GM21390 (cell line): ENCODE measurements around the gene SH3YL1.
"Not testable (repeated sequence)": the region's sequence is repeated elsewhere in the genome, so short reads cannot be mapped to it uniquely, and the experiment has no call there.

Experiments
- ATAC-seq: cut with Tn5 transposase; IDR thresholded peaks from one replicate; pipeline ENCODE4 v1.9.1; 2021; ENCODE audit not compliant: unreplicated experiment

The SH3YL1 gene

DNA sequence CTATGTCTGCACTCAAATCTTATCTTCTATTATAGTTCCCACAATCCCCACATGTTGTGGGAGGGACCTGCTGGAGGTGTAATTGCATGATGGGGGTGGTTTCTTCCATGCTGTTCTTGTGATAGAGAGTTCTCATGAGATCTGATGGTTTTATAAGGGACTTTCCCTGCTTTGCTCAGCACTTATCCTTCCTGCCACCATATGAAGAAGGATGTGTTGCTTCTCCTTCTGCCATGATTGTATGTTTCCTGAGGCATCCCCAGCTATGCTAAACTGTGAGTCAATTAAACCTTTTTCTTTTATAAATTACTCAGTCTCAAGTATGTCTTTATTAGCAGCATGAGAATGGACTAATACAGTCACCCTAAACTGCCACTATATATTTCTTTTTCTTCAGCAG, 79.1 kb downstream of the SH3YL1 start:
- ATAC-seq, result no peak

DNA sequence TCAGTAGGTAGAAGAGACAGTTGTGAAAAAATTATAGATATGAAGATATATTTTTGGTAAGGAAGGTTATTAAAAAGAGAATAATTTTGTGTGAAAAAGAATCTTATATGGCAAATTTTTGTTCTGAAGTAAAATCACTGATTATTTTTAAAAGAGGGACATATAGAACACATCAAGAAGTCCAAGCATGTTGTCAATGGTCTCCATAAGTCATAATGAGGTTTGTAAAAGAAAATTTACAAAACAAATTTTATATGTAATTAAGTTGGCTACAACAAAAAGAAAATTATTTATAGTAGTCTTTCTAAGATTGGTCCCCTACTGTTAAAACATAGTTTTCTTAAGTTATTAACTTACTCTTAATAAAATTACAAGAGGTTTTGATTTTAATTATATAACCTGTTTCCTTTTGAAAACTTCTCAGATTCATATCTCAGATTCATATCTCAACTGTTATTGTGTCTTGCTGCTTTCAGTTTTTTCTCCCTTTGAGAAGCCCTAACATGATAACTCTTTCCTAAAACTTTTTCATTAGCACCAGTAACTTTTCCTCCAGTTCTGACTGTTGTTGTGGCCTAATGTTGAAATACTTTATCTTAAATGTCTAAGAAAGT, 81.2 kb downstream of the SH3YL1 start:
- no peak for ATAC-seq

DNA sequence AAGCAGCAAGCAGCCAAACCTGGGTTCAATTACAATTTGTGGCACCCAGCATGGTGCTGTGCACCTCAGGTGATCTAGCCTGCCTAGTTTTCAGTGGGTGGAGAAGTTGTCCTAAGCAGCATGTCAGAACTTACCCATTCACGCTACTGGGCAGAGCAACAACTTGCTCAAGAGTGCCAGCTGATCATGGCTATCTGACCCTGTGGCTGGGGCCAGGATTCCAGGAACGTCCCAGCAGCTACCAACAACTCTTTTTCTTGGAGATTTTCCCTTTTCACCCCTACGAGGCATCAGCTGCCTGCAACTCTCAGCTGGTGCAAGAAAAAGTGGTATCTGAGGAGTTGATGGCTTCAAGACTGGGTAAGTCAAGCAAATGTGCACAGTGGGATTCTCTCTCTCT, 83.5 kb downstream of the SH3YL1 start:
- ATAC-seq, result no peak

DNA sequence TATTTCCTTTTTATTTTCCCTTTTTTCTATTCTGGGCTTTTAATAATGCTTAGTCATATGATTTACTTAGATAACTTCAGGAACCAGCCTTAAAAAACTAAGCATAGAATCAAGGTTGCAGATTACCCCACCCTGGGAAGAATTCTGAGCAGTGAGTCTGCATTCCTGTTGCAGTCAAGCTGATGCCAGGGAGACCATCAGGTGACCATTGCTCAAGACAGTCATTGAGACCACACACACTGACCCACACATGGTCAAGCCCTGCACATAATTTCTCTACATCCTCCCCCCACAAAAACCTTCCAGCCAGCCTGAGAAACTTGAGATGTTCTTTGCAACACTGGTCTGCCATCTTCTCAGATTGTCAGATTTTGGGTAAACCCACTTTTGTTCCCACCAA, 83.9 kb downstream of the SH3YL1 start:
- no peak for ATAC-seq

DNA sequence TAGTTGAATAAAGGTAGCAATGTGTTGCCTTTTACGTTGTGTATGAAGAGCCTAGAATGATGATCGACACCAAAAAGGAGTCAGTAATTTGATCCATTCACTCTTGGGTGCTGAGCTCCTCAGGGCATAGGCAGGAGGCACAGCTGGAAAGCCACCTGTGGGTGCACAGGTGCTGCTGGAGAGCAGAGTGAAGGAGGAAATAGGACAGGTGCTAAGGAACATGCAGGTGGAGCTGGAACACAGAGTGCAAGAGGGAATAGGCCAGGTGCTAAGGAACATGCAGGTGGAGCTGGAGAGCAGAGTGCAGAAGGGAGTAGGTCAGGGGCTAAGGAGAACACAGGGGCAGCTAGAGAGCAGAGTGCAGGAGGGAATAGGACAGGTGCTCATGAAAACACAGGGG, 86.1 kb downstream of the SH3YL1 start:
- ATAC-seq, result no peak

DNA sequence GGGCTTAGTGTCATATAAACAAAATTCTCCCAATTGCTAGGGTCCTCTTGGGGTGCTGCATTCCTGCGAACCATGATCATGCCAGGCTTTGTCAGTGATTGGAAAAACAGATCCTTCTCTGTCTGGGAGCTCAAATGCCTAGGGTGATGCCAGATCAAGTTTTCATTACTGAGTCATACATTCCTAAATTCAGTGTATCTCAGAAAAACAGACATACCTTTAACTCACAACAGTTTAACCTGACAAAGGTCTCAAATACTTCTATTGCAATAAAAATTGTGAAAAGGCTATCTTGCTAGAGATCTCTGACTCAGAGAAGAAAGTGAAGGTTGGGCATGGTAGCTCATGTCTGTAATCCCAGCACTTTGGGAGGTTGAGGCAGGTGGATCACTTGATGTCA, 86.9 kb downstream of the SH3YL1 start:
- no peak for ATAC-seq

DNA sequence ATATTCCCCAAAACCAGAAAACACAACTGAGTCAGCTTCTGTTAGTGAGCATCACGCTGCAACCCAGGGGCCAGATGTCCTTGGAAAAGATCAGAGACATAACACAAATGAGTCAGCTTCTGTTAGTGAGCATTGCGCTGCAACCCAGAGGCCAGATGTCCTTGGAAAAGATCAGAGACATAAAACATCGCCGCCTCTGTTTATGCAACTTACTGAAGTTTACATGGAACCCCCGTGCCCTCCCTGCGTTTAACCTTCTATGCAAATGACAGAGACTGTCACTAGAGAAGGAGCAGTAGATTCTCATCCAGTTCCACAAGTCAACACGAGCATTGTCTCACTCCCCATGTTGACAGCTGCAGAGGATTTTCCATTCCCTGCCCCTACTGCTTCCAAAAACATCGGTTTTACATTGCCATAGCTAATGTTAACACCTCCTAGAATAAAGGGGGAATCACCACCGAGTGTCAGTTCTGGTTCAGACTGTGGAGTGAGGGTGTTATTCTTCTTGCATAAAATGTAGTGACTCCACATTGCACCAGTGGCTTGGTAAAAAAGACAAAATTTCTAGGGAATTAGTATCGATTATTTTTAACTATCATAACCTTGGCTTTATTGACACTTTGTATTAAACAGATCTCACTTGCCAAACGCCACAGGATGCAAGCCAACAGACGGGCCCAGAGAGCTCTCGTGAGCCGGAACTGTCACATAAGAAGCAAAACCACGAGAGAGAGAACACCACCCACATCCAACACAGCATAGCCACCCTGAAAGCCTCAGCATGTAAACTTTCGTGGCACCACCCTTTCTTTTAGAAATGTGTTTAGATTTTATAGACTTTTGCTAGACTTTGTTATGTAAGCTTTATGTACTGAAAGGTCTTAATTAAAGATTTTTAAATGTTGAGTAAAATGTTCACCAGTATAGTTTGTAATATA, 87.7 kb downstream of the SH3YL1 start:
- ATAC-seq, result no peak

DNA sequence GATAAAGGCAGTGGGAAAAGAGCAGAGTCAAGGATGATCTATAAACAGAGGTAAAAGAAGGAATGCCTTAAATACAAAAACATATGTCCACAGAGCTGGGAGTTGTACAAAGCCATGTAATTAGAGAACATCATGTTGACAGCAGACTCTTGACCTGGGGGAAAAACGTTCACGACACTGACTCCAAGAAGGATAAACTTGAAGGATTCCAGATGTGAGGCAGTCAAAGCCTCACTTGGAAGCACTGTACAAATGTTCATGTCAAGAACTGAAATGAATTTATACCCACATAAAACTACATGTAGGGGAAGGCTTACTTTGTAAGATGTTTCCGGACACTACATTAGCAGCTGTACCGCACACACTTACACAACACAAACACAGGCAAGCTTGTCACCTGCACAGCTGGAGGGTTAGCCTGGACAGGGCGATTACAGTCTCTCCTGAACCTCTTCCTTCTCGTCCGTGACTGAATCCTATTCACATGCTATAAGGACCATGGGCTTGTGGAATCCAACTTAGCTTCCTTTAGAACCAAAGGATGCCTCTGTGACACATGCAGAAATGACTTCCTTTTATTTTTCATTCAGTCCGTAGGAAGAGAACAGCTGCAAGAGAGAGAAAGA, 88.6 kb downstream of the SH3YL1 start:
- no peak for ATAC-seq

DNA sequence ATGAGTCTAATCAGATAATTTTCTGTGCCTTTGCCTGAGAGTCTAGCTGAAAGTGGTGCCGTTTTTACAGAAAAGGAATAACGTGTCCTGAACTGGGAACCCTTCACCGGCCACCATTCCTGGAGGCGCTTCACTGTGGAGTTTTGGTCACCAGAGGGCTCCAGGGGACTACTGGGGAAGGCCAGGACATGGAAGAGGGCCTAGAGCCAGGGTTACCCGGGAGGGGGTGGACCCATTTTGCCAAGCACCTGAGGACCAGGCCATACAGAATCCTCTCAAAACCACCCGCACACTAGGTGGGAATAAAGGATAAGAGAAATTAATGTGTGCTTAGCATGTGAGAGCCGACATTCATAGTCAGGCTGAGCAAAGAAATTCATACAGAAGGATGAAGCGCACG, 91.7 kb downstream of the SH3YL1 start:
- not testable (repeated sequence) for ATAC-seq

DNA sequence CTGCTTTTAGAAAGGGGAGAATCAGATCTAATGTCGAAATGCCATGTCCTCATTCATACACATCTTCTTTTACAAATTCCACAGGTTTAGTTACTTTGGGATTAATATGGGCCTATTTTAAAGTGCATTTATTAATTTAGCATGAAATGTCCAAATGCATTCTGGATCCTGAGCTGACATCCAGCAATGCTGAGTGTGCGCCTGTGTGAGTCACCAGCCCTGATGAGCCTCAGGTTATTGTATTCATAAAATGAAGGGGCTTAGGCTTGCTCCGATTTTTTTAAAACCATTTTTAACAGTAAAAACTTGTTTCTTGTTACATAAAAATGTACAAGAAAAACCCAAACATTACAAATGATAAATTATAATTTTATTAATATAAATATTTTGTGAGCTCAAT, 94.1 kb downstream of the SH3YL1 start:
- no peak for ATAC-seq
